NB4 (cell line): ENCODE results near the gene GLRX3.

ENCODE experiments used
- MAX ChIP-seq: IDR thresholded peaks from 2 replicates; pipeline ENCODE4 v1.6.1; 2011; ENCODE audit warnings: low read depth, low read length
- POLR2A ChIP-seq: IDR thresholded peaks from 2 replicates; pipeline ENCODE4 v1.6.1; 2011; ENCODE audit warnings: mild to moderate bottlenecking; ENCODE audit not compliant: insufficient read length; ENCODE audit errors: extremely low read depth
- TF ChIP-seq, protein P1 (sequence below): IDR thresholded peaks from one replicate; pipeline ENCODE4 v1.5.1; 2012; ENCODE audit warnings: low read depth, low read length

DNA sequence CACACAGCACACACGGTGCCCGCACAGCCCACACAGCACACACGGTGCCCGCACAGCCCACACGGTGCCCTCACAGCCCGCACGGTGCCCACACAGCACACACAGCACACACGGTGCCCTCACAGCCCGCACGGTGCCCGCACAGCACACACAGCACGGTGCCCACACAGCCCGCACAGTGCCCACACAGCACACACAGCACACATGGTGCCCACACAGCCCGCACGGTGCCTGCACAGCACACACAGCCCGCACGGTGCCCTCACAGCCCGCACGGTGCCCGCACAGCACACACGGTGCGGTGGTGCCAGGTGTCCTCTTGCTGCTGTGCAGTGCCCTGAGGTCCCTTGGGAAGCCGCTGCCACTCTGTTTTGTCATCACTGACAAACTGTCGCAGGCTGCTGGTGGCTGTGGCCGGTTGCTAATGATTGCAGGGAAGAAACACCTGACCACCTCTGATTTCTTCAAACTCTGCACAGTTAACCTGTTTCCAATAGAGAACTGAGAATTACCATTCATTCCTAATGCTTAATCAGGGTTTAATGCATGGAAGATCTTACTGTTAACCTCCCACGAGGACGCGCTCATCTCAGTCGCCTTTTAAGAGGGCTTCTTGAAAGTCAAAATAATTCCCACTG, 66.9 kb downstream of the GLRX3 start:
- TF ChIP-seq, protein P1, sequence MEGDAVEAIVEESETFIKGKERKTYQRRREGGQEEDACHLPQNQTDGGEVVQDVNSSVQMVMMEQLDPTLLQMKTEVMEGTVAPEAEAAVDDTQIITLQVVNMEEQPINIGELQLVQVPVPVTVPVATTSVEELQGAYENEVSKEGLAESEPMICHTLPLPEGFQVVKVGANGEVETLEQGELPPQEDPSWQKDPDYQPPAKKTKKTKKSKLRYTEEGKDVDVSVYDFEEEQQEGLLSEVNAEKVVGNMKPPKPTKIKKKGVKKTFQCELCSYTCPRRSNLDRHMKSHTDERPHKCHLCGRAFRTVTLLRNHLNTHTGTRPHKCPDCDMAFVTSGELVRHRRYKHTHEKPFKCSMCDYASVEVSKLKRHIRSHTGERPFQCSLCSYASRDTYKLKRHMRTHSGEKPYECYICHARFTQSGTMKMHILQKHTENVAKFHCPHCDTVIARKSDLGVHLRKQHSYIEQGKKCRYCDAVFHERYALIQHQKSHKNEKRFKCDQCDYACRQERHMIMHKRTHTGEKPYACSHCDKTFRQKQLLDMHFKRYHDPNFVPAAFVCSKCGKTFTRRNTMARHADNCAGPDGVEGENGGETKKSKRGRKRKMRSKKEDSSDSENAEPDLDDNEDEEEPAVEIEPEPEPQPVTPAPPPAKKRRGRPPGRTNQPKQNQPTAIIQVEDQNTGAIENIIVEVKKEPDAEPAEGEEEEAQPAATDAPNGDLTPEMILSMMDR = no peak
- TF ChIP-seq MAX (no peak), POLR2A (no peak)
